Measurements from ENCODE around the gene GP1BB. TPM values are rescaled to one million over a fixed set of nuclear protein-coding genes. Genes with fewer than 3 reads are reported as not detected.

GP1BB gene
- total and polyA plus RNA-seq, 2 of the 13 experiments (the other 11 are each of a cell fraction or from before 2014, with no cell fraction given), result not detected

GRCh38 chr22:19772422-19772672 lies 49.0 kb downstream of the GP1BB start:
- Histone ChIP-seq H3K9me3 (ENCODE audit: low read length) (no peaks in the 10 kb centered on the region), H3K27ac (ENCODE audit: extremely low read length, insufficient read depth, low read length) (no peak overlapping the region), H3K4me2 (ENCODE audit: low read depth, low read length) (no peak overlapping the region), H2AFZ (ENCODE audit: low read length) (no peak overlapping the region), H3K36me3 (replicated peaks in 1 of 2; ENCODE audit: control insufficient read depth in 1 of 2, insufficient read depth in 2 of 2, low read length in 2 of 2) (no peaks in the 10 kb centered on the region), H3K4me1 (ENCODE audit: insufficient read depth, low read length) (peaks cover 13% of the 10 kb centered on the region), H4K20me1 (ENCODE audit: insufficient read depth, low read length) (peaks cover 4% of the 10 kb centered on the region; the same call in 1 of the 2 replicates), H3K79me2 (ENCODE audit: insufficient read depth, low read length) (no peaks in the 10 kb centered on the region), H3K4me3 (replicated peaks in 1 of 3; ENCODE audit: insufficient read depth in 1 of 3, low read depth in 2 of 3, low read length in 3 of 3) (no peak overlapping the region), H3K9ac (ENCODE audit: insufficient read depth, low read depth, low read length) (no peak overlapping the region), H3K27me3 (ENCODE audit: control insufficient read depth in 1 of 2, insufficient read depth in 2 of 2, low read length in 2 of 2) (peaks cover 19 to 91% of the 10 kb centered on the region in 2 experiments; a peak in 4 of 5 replicates)
- FAIRE-seq, result no peak
- CTCF ChIA-PET (ENCODE audit: low intra/inter-chr PET ratio, low total read pairs), result no interaction called here
- 5% methylated on average over 4 of the region's 4 CpGs for WGBS (ENCODE audit: low lambda C conversion rate)
- BruUV-seq (replicated peaks), result no TSS peak
- in situ Hi-C loops (cut with HindIII; ENCODE audit: extremely low pct_ligation_motif_present, low pct_unique_long_range_greater_than_20kb), result no loop called here
- TF ChIP-seq FOXP4 (CRISPR knock-in tag; IDR thresholded peaks at IDR 0.05) (no peak), SKI (IDR thresholded peaks at IDR 0.05; ENCODE audit: partially characterized antibody) (no peak), ZFP41 (CRISPR knock-in tag; IDR thresholded peaks at IDR 0.05; ENCODE audit: borderline replicate concordance) (no peak), DRAP1 (CRISPR knock-in tag; IDR thresholded peaks at IDR 0.05) (no peak)
- ATAC-seq, result no peak
- intact Hi-C loops (cut with micrococcal nuclease; ENCODE audit: unreplicated experiment), result no loop called here
- DNase-seq (ENCODE audit: low spot score), result no peak
- POLR2A ChIA-PET, result no interaction called here

- H3K4me2 ChIP-seq (ENCODE audit: low read depth, low read length), result no peak overlapping the region
- in situ Hi-C loops (cut with HindIII; ENCODE audit: extremely low pct_ligation_motif_present, low pct_unique_long_range_greater_than_20kb), result no loop called here
Measured at GRCh38 chr22:19772673-19773469, 49.5 kb downstream of the GP1BB start.

More at GRCh38 chr22:19772673-19773469, 49.5 kb downstream of the GP1BB start:
- Histone ChIP-seq H3K9me3 (ENCODE audit: low read length) (no peaks in the 10 kb centered on the region), H3K4me3 (replicated peaks in 1 of 3; ENCODE audit: insufficient read depth in 1 of 3, low read depth in 2 of 3, low read length in 3 of 3) (no peak overlapping the region), H3K27ac (ENCODE audit: extremely low read length, insufficient read depth, low read length) (no peak overlapping the region), H3K4me1 (ENCODE audit: insufficient read depth, low read length) (peaks cover 8% of the 10 kb centered on the region), H2AFZ (ENCODE audit: low read length) (no peak overlapping the region), H3K27me3 (ENCODE audit: control insufficient read depth in 1 of 2, insufficient read depth in 2 of 2, low read length in 2 of 2) (peaks cover 16 to 87% of the 10 kb centered on the region in 2 experiments; a peak in 4 of 5 replicates), H3K9ac (ENCODE audit: insufficient read depth, low read depth, low read length) (no peak overlapping the region), H3K79me2 (ENCODE audit: insufficient read depth, low read length) (no peaks in the 10 kb centered on the region), H4K20me1 (ENCODE audit: insufficient read depth, low read length) (peaks cover 4% of the 10 kb centered on the region; the same call in 1 of the 2 replicates), H3K36me3 (replicated peaks in 1 of 2; ENCODE audit: control insufficient read depth in 1 of 2, insufficient read depth in 2 of 2, low read length in 2 of 2) (no peaks in the 10 kb centered on the region)
- intact Hi-C loops (cut with micrococcal nuclease; ENCODE audit: unreplicated experiment), result no loop called here
- DNase-seq (ENCODE audit: low spot score), result no peak
- BruUV-seq (replicated peaks), result no TSS peak
- 27% methylated on average over 14 of the region's 25 CpGs for WGBS (ENCODE audit: low lambda C conversion rate)
- CTCF ChIA-PET (ENCODE audit: low intra/inter-chr PET ratio, low total read pairs), result no interaction called here
- ATAC-seq, result peak; percentile 48
- POLR2A ChIA-PET, result no interaction called here
- no peak for FAIRE-seq
- TF ChIP-seq PLSCR1 (CRISPR knock-in tag; IDR thresholded peaks at IDR 0.05; ENCODE audit: borderline replicate concordance) (no peak), ZNF772 (CRISPR knock-in tag; IDR thresholded peaks at IDR 0.05) (0 out of 2 replicates have a peak, but pooled peaks have one; percentile 25), EED (CRISPR knock-in tag; IDR thresholded peaks at IDR 0.05) (0 out of 2 replicates have a peak, but pooled peaks have one; percentile 45), HNRNPLL (IDR thresholded peaks at IDR 0.05; ENCODE audit: low read depth, low read length, poor library complexity, severe bottlenecking) (peak; percentile 16), REST (IDR thresholded peaks at IDR 0.05; ENCODE audit: borderline replicate concordance in 1 of 2, low read depth in 1 of 2, low read length in 2 of 2) (no peak)

All from HepG2 (cell line).